NCI-H128 (cell line): ENCODE data around the gene LSP1.

Source experiments
- DNase-seq: peaks from one replicate; lab custom pipeline; 2025; ENCODE audit not compliant: unreplicated experiment; lab: John Stamatoyannopoulos, UW

LSP1 gene

DNA sequence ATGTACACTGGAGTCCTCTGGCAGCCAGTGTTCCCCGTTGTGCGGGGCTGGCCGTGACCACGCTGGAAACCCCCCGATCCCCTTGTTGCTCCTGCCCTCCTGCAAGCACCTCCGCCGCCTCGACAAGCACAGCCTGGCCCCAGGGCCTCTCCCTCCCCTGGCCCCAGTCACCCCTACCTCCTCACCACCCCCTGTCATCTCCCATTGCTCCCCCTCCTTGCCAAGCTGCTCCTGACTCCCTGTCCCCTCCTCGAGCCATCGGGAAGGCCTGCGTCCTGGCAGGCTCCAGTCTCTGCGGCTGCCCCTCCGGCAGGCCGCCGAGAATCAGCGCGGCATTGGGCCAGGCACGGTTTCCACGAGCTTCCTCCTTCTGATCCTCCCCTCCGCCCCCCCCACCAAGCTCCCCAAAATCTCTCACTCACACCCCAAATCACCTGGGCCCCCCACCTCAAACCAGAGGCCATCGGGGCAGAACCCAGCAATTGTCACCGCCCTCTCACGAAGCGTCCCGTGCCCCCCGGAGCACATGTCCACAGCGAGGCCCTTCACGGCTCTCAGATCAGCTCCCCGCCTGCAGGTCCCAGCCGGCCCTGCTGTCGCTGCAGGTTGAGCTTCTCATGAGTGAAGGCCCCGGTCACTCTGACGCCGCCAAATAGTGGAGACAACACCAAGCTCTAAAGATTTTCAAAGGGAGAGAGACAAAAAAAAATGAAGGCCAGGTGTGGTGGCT lies 5.7 kb upstream of the LSP1 start:
- no peak for DNase-seq

DNA sequence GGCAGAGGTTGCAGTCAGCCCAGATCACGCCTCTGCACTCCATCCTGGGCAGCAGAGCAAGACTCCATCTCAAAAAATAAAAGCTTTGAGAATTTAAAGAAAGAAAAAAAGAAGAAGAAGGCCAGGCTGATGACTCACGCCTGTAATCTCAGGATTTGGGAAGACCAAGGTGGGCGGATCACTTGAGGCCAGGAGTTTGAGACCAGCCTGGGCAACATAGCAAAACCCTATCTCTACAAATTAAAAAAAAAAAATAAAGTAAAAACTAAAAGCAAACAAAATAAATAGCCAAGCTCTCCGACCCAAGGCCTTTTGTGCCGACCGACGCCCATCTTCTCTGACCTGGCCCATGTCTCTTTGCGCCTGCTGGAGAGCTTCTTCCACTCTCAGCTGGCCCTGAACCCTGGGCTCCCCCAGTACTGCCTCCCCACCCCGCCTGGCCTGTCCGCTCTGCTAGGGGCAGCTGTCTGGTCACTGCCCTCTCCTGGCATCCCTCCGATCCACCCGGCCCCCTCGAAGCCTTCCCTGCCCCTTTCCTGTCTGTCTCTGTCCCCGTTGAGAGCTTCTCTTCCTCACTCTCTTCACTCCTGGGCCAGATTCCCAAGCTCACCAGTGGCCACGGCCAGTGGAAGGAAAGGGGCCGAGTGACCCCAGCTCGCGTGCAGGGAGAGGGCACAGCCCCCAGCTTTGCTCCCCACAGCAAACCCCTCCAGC lies 4.8 kb upstream of the LSP1 start:
- DNase-seq, result no peak

DNA sequence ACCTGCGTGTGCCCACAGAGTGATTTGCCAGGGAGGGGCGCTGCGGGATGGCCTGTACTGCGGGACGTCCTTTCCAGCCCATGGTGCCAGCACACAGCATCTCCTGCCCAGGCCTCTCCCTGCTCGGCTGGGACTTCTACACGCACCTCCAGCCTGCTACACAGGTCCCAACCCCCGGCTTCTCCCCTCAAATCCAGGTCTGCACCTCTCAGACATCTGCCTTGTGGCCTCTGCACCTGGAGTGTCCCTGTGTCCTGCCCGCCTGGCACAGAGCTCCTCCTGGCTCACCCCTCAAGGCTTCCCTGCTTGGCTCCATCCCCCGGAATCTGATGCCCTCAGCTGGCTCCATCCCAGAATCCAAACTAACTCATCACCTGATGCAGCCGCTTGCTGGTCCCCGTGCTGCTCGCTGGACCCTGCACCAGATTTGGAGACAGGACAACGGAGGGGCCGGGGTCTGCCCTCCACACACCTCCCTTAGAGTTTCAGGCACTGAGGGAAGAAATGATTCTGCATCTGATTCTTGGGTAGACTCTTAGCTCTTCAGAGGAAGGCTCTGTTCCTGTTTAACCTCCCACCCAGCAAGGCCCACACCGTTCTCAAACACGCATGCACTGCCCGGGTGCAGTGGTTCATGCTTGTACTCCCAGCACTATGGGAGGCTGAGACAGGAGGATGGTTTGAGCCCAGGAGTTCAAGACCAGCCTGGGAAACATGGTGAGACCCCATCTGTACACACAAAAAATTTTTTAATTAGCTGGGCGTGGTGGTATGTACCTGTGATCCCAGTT lies 4.0 kb upstream of the LSP1 start:
- no peak for DNase-seq

DNA sequence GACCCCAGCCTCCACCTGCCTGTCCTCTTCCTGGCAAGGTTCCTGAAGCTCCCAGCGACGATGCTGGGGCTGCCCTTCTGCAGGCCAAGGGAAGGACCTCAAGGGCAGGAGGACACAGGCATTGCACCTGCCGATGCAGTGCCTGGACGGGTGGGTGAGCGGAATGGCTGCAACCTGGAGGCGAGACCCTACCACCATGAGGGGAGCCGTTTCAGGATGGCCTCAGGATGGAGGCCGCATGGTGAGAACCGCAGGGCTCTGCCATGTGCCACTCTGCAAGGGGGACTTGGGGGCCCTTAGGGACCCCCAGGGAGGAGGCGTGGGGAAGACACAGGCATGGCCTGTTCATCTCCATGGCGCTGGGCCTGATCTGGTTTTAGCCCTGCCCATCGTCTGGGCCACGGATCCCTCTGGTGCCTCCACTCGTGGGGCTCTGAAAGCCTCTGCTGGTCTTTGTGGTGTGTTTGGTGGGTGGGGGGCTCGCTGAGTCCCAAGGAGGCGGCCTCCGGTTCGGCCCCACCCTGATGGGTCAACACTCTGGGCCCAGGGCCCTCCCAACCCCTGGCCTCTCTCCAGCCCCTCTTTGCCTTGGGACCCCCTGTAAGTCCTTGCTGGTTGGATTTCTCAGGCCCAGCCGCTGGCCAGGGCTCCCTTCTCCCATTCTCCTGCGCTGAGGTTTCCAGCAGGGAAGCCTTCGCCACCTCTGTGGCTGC lies 1.3 kb upstream of the LSP1 start:
- no peak for DNase-seq

DNA sequence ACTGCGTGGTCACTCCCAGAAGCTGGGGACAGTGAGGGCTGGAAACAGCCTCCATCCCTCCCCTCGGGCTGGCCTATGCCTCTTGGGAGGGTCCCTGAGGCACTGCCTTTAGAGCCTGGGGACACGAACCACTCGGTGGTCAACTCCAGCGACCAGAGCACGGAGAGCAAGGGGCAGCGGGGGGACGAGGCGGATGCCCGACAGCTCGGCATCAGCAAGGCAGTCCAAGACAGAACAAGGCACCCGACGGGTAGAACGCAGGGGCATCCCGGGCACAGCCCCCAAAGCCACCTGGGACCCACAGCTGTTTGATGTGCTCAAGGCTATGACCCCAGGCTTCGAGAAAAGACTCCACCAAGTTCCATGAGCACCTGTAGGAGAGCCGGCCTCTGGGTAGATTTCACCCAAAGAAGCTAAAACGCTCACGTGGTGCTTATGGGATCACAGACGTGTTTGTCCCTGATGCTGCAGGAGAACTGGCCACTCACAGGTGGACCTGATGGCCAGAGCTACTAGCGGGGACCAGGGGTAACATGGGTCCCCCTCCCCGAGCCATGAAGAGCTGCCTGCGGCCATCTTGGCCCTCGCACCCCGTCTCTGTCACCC lies 510 bp upstream of the LSP1 start:
- DNase-seq, result no peak

DNA sequence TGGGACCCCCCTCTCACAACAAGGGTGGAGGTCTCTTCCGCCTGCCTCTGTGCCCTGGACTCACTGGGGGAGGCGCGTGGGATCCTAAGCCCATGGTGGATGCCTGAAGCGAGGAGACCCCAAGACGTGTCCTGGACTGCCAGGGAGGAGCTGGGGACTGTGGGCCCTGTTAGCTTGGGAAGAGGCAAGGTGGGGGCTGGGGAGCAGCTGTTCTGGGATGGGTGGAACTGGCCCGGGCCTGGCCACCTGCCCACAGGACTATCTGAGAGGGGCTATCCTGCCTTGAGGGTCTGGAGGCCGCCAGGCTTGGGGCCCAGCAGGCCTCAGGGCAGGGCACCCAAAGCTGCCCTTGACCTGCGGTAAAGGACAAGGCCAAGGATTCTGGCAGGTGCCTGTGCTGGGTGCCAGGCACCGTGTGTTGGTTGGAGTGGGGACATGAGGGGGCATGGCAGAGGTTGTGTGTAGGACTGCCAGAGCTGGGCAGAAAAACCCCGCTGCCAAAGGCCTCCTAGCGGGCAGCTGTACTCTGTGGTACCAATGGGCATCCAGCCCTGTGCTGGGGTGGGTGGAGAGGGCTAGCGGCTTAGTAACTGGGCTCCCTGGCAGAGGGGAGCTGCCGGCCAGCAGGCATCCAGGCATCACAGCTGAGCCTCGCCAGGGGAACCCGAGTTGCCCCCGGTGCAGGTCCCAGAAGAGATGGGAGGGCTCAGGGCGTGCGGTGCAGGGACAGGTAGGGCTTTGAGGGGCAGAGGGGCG lies 670 bp downstream of the LSP1 start:
- DNase-seq, result no peak

DNA sequence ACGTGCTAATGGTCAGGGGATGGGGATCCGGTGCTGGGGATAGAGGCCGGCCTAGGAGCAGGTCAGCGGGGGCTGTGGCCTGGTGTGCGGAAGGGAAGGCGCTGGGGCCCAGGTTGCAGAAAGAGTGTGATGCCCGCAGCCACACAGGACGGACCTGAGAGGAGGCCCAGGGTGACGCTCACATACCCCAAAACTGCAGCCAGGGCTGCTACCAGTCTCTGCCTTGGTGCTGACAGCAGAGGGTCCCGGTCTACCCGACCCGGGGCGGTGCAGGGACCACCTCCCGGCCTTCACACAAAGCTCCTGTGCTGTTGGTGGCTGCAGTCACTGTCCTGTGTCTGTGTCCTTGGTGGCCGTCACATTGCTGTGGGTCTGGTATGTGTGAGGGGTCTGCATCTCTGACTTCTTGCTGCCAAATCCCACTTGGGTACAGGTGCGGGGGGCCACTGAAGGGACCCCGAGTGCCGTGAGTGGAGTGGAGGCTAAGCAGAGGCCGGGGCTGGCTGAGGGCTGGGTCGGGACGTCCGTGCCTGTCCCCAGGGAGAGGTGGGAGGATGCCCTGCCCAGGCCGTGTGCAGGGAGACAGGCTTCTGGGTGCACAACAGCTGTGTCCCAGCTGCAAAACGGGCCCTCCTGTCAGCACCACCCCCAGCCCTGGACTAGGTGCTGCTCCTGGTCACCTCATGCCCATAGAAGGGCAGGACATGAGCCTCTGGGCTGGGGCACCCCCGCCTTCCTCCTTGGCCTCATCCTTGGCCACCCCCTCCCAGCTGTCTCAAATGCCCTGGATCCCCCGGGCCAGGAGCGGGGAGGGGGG lies 1.5 kb downstream of the LSP1 start:
- DNase-seq, result no peak

DNA sequence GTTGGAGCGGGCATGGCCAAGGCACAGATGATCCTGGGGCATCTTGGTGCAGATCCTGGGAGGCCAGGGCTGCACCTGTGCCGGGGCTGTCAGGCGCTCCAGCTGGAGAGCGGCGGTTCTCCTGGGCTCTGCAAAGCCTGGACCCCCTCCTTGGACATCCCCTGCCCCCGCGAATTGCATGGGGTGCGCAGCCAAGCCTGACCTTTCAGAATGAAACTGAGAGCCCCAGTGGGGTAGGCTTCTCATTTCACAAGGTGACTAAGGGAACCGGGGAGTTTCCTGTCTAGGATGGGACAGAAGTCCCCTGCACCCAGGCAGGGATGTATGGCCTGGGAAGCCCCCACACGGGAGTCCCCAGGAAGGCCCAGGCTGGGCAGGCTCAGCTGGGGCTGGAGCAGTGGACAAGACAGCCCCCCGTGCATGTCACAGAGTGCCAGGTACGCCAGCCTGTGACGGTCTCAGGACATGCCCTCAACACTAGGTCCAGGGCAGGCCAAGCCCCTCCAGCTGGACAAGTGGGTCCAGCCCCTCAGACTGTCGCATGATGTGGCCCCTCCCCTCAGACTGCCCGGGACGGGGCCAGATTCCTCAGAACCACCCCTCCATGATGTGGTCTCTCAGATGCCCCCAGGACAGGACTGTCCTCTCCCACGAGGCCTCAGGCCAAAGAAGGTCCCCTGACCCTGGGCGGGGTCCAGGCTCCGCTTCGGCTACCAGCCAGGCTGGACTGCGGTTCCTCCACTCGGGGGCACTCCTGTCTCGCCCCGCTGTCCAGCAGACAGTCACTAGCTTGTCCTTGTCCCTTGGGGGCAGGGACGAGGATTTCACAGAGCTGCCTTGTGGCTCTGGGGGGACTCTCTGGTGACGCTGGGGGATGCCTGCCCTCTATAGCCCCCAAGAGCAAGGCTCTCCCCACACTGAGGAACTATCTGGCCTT lies 2.3 kb downstream of the LSP1 start:
- DNase-seq, result no peak

DNA sequence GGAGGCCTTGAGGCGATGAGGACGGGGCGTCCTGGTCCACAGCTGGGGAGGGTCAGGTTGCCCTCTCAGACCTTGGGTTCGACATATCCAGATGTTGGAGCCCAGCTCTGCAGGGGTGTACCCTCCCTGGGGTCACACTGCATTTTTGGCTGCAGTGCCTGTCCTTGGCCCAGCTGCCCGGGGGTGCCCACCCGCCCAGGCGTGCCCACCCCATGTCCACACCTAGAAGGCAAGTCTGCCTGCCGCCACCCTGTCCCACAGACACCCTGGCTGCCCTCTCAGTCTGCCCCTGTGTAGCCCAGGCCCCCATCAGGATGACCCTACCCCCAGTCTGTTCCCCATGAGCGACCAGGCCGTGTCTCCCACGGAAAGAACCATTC lies 3.0 kb downstream of the LSP1 start:
- DNase-seq, result no peak

DNA sequence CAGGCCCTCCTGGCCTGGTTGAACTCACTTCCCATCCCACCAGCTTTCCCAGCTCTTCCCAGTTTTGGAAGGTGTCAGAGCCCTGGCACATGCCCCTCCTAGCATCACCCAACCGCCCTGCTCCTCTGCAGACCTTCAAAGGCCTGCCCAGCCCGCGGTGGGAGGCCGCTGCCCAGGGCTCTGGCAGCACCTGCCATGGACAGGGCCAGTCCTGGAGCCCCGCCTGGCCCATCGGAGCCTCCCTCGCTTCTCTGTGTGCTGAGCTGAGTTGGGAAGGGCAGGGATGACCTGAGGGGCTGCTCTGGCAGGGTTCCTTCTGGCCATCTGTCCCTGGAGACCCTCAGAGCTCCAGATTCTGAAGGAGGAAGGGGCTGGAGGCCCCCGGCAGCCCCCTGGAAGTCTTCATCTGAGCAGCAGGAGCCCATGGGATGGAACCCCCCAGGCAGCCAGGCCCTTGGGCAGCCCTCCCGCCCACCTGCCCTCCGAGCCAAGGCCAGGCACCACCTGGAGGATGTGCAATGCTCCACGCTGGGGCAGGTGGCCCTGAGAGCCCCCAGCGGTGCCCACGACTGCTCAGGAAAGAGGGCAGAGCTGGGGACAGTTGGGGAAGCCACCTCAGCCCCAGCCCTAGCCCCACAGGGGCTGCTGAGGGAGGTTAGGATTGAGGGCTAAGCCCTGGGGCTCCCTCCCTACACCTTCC lies 3.6 kb downstream of the LSP1 start:
- no peak for DNase-seq

DNA sequence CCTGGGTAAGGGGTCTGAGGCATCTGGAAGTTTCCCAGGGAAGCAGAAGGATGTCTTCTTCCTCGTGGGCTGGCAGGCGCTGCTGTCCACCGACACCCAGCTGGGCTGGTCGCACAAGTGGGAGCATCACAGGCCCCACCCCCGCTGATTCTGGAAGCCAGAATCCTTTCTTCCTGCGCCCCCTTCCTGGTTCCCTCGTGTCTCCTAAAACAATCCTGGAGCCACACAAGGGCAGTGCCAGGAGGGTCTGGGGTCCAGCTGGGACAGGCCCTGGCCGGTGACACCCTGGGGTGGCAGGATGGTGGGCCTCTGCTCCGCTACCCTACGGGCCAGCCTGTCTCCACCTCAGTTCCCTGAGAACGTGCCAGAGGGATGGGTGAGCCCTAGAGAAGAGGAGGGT lies 4.2 kb downstream of the LSP1 start:
- DNase-seq, result no peak

DNA sequence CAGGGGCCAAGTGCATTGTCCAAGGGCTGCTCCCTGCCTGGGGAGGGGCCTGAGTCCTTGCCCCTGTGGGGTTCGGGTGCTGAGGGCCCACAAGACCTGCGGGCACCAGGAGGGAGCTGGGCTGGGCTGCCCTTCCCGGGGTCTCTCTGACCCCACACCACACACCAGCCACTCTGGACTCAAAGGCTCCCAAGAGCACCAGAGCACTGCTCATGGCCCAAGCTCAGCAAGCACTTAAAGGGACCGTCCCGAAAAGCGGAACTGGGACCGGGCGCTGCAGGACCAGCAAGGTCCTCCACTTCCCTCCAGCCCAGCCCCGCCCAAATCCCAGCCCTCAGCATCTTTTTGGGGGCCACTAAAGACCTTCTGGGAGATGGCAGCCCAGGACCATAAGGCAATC lies 5.3 kb downstream of the LSP1 start:
- DNase-seq, result no peak

DNA sequence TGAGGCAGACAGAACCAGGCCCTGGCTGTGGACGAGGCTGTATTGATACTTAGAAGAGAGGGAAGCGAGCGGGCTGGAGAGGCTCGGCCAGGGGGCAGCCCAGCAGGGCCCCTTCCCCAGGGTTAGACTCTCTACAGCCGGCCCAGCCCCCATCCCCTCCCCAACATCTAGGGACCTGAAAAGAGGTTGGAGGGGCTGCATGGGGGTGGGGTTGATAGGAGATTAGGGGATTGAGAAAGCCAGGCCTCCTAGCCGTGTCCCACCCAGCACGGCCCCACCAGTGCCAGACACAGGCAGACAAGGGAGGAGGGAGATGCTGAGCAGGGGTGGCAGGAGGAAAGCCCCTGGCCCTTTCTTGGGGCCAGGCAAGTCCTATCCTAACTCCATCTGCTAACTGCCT lies 5.7 kb downstream of the LSP1 start:
- DNase-seq, result no peak

DNA sequence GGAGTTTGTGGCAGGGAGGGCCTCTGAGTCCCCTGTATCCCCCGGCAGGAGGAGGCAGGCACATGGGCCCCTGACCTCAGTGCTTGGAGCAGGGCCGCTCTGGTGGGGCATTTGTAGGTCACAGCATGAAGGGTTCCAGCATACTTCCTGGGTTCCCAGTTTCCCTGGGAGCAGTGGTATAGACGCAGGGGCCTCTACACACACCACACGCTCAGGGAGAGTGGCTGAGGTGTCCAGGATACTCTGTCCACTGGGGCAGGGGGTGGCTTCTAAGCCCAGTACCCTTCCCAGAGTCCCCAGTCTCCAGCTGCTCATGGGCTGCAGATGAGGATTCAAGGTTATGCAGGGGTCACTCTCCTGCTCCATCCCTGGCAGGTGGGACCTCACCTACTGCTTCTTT lies 6.1 kb downstream of the LSP1 start:
- DNase-seq, result no peak

DNA sequence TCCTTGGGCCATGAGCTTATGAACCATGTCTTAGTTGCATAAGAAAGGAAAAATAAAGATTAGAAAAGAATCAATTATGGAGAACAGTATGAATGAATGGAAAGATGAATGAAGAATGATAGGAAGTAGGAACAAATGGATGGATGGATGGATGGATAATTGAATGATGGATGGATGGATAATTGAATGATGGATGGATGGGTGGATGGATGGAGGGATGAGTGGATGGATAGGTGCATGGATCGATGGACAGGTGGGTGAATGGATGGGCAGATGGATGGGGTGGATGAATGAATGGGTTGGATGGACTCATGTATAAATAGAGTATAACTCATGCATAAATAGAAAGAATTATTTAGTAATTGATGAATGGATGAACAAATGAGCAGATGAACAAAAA lies 7.2 kb downstream of the LSP1 start:
- no peak for DNase-seq

DNA sequence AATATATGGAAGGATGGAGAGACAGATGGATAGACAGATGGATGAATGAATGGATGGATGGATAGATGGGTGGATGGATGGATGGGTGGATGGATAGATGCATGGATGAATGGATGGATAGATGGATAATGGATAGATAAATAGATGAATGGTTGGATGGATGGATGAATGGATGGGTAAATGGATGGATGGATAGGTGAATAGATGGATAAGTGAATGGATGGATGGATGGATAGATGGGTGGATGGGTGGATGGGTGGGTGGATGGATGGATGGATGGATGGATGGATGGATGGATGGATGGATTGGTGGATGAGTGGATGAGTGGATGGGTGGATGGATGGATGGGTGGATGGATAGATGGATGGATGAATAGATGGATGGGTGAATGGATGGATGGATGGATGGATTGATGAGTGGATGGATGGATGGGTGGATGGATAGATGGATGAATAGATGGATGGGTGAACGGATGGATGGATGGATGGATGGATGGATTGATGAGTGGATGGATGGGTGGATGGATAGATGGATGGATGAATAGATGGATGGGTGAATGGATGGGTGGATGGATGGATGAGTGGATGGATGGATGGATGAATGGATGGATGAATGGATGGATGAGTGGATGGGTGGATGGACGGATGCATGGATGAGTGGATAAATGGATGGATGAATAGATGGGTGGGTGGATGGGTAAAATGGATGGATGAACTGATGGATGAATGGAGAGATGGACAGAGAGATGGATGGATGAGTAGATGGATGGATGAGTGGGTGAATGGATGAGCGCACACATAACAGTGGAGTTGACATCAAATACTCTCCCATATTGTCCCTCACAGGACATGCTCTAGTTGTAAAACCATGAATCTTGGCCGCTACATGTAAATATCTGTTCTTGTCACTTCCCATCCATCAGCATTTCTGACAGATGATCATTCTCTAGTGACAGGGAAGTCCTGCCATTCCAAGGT lies 8.8 kb downstream of the LSP1 start:
- DNase-seq, result no peak
